Brain microvascular endothelial cell (primary cell): ENCODE data around the gene PACSIN3.

Experiments
- DNase-seq: peaks from one replicate; pipeline ENCODE4 v3.0.0-alpha.2; 2020
- H3K27ac ChIP-seq: fragments of 250-450 bp; sonication (Bioruptor Pico); 2 replicates; pipeline ENCODE4 v1.5.1; 2020; ENCODE audit warnings: mild to moderate bottlenecking, moderate library complexity
- H3K27me3 ChIP-seq: fragments of 250-450 bp; sonication (Bioruptor Pico); replicated peaks from 2 replicates; pipeline ENCODE4 v1.5.1; 2020; ENCODE audit warnings: mild to moderate bottlenecking
- H3K36me3 ChIP-seq: fragments of 250-450 bp; sonication (Bioruptor Pico); replicated peaks from 2 replicates; pipeline ENCODE4 v1.5.1; 2020; ENCODE audit warnings: mild to moderate bottlenecking
- H3K4me3 ChIP-seq: 2 replicates; pipeline ENCODE4 v1.5.1; 2011; ENCODE audit warnings: low read depth, mild to moderate bottlenecking, control low read depth, low read length, moderate library complexity
- CTCF ChIP-seq: IDR thresholded peaks from 2 replicates; pipeline ENCODE4 v1.5.1; 2011; ENCODE audit warnings: low read depth, mild to moderate bottlenecking, moderate library complexity, low read length, control low read depth, inconsistent platforms; ENCODE audit errors: missing control alignments
- in situ Hi-C: cut with HindIII; loops from 2 replicates; pipeline ENCODE4 v1.10.0; 2017; ENCODE audit warnings: low sequenced_read_pairs, low pct_ligation_motif_present

Gene PACSIN3

GRCh38 chr11:47149782-47150181 is 36.5 kb downstream of the PACSIN3 start:
- Histone ChIP-seq H3K4me3 (no peak overlapping the region), H3K27me3 (no peaks in the 10 kb centered on the region), H3K36me3 (no peaks in the 10 kb centered on the region), H3K27ac (no peak overlapping the region)
- in situ Hi-C loops, result loop anchor here (25.0 kb wide), 1 partner anchor 237 kb away; the partner anchor contains the start of gene LRP4
- TF ChIP-seq CTCF, result no peak
- no peak for DNase-seq

- no peak for DNase-seq
Measured at GRCh38 chr11:47148903-47149531, 37.2 kb downstream of the PACSIN3 start.

GRCh38 chr11:47148270-47148669 is 38.0 kb downstream of the PACSIN3 start:
- TF ChIP-seq CTCF, result no peak
- H3K27ac ChIP-seq, result no peak overlapping the region
- no peak overlapping the region for H3K4me3 ChIP-seq
- no peaks in the 10 kb centered on the region for H3K27me3 ChIP-seq
- in situ Hi-C loops, result loop anchor here (25.0 kb wide), 1 partner anchor 236 kb away; the partner anchor contains the start of gene LRP4
- DNase-seq, result no peak
- H3K36me3 ChIP-seq, result no peaks in the 10 kb centered on the region

More at GRCh38 chr11:47148903-47149531, 37.2 kb downstream of the PACSIN3 start:
- Histone ChIP-seq H3K27me3 (no peaks in the 10 kb centered on the region), H3K36me3 (no peaks in the 10 kb centered on the region), H3K4me3 (no peak overlapping the region), H3K27ac (no peak overlapping the region)
- TF ChIP-seq CTCF, result no peak
- in situ Hi-C loops, result loop anchor here (25.0 kb wide), 1 partner anchor 237 kb away; the partner anchor contains the start of gene LRP4

- no peaks in the 10 kb centered on the region for H3K36me3 ChIP-seq
- no peak overlapping the region for H3K27ac ChIP-seq
- no peaks in the 10 kb centered on the region for H3K27me3 ChIP-seq
- DNase-seq, result no peak
- no peak overlapping the region for H3K4me3 ChIP-seq
- no peak for TF ChIP-seq CTCF
- in situ Hi-C loops, result loop anchor here (25.0 kb wide), 1 partner anchor 235 kb away; the partner anchor contains the start of gene LRP4
Measured at GRCh38 chr11:47147681-47148080, 38.6 kb downstream of the PACSIN3 start.

GRCh38 chr11:47147250-47147649 is 39.0 kb downstream of the PACSIN3 start:
- Histone ChIP-seq H3K27me3 (no peaks in the 10 kb centered on the region), H3K27ac (no peak overlapping the region), H3K4me3 (no peak overlapping the region), H3K36me3 (no peaks in the 10 kb centered on the region)
- in situ Hi-C loops, result loop anchor here (25.0 kb wide), 1 partner anchor 235 kb away; the partner anchor contains the start of gene LRP4
- no peak for TF ChIP-seq CTCF
- no peak for DNase-seq
